Measurements from ENCODE around the gene ARPC2.

DNA sequence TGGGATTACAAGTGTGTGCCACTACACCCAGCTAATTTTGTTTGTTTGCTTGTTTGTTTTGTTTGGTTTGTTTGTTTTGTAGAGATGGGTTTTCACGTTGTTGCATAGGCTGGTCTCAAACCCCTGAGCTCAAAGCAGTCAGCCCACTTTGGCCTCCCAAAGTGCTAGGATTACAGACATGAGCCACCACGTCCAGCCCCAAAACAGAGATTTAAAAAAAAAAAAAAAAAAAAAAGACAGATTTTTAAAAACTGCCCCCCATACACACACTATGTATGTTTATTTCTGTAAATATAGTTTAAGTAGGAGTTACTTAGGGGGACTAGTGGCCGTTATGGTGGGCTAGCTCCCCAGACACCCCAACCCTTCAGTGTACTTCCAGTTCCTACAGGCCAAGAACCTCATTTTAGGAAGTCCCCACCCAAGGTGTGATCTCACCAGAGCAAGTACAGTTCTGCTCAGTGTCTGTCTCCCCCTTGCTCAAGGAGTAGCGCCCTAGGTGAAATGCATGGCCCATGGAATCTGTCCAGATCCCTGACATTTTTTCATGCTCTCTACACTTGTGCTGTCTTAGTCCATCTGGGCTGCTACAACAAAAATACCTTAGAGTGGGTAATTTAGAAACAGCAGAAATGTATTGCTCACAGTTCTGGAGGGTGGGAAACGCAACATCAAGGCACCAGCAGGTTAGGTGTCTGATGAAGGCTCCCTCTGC, 76.9 kb downstream of the ARPC2 start:
- TF ChIP-seq, protein P1, sequence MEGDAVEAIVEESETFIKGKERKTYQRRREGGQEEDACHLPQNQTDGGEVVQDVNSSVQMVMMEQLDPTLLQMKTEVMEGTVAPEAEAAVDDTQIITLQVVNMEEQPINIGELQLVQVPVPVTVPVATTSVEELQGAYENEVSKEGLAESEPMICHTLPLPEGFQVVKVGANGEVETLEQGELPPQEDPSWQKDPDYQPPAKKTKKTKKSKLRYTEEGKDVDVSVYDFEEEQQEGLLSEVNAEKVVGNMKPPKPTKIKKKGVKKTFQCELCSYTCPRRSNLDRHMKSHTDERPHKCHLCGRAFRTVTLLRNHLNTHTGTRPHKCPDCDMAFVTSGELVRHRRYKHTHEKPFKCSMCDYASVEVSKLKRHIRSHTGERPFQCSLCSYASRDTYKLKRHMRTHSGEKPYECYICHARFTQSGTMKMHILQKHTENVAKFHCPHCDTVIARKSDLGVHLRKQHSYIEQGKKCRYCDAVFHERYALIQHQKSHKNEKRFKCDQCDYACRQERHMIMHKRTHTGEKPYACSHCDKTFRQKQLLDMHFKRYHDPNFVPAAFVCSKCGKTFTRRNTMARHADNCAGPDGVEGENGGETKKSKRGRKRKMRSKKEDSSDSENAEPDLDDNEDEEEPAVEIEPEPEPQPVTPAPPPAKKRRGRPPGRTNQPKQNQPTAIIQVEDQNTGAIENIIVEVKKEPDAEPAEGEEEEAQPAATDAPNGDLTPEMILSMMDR (IDR thresholded peaks at IDR 0.05 in 8 of 11, conservative IDR thresholded peaks at IDR 0.05 in 3 of 11) = no peak
- no peak for TF ChIP-seq POLR2A (IDR thresholded peaks at IDR 0.05)
